Lower lobe of right lung (tissue), 2 donors: ENCODE measurements around the gene DTNBP1. TPM values are rescaled to one million over a fixed set of nuclear protein-coding genes. Genes with fewer than 3 reads are reported as not detected.

Experiments
- ATAC-seq, 2 donors: fragments of 200-7000 bp; cut with Tn5 transposase; one replicate each; pipeline ENCODE4 v1.9.1; 2020 to 2022; ENCODE audit warnings: mild to moderate bottlenecking in 2 of 2, moderate library complexity in 2 of 2
- DNase-seq: peaks from one replicate; pipeline ENCODE4 v3.0.0-alpha.2; 2020
- H3K27ac ChIP-seq: fragments of 200-600 bp; one replicate; pipeline ENCODE4 v1.8.0; 2022
- H3K27me3 ChIP-seq: fragments of 200-600 bp; one replicate; pipeline ENCODE4 v1.8.0; 2022; ENCODE audit warnings: low read depth
- H3K36me3 ChIP-seq: fragments of 200-600 bp; one replicate; pipeline ENCODE4 v1.8.0; 2022; ENCODE audit warnings: mild to moderate bottlenecking
- H3K4me1 ChIP-seq: fragments of 200-600 bp; one replicate; pipeline ENCODE4 v1.8.0; 2022
- H3K4me3 ChIP-seq: fragments of 200-600 bp; one replicate; pipeline ENCODE4 v1.8.0; 2022; ENCODE audit warnings: mild to moderate bottlenecking
- H3K9me3 ChIP-seq: fragments of 200-600 bp; one replicate; pipeline ENCODE4 v1.8.0; 2022
- CTCF ChIP-seq: fragments of 200-600 bp; IDR thresholded peaks from one replicate; pipeline ENCODE4 v1.8.0; 2022; ENCODE audit warnings: antibody characterized with exemption, mild to moderate bottlenecking
- intact Hi-C: fragments of 100-400 bp; cut with DNase I; formaldehyde crosslinking; loops from one replicate; pipeline ENCODE4 v1.11.0; 2022
- total RNA-seq: library from RNA; stranded (reverse); fragmentation: NEBNext Ultra II Directional; extraction: Animal tissue kit (Norgen Biotek cat#: 25700); gene quantifications from one replicate; pipeline ENCODE4 v1.2.1, GENCODE V29; 2021
- donor health status: DM: no; HTN: yes; CAD: no; lungs with severe emphysema.

Gene DTNBP1
- total RNA-seq, 1 donor from 2014 or later, result 25.9 TPM

- peaks cover 10% of the 10 kb centered on the region for H3K4me1 ChIP-seq
- no peak for DNase-seq
- H3K36me3 ChIP-seq, result no peaks in the 10 kb centered on the region
- H3K27ac ChIP-seq, result no peak overlapping the region
- no peaks in the 10 kb centered on the region for H3K27me3 ChIP-seq
- intact Hi-C loops, result no loop called here
- TF ChIP-seq CTCF, result no peak
- H3K9me3 ChIP-seq, result no peaks in the 10 kb centered on the region
- no peak overlapping the region for H3K4me3 ChIP-seq
- ATAC-seq, result no peak
Measured at GRCh38 chr6:15604843-15605242, 58.0 kb downstream of the DTNBP1 start.

- no peak overlapping the region for H3K27ac ChIP-seq
- no peaks in the 10 kb centered on the region for H3K9me3 ChIP-seq
- H3K4me3 ChIP-seq, result no peak overlapping the region
- no peak for TF ChIP-seq CTCF
- intact Hi-C loops, result no loop called here
- DNase-seq, result no peak
- H3K36me3 ChIP-seq, result no peaks in the 10 kb centered on the region
- no peak for ATAC-seq
- H3K27me3 ChIP-seq, result no peaks in the 10 kb centered on the region
- H3K4me1 ChIP-seq, result no peaks in the 10 kb centered on the region
Measured at GRCh38 chr6:15602154-15602553, 60.7 kb downstream of the DTNBP1 start.

GRCh38 chr6:15598273-15598798 is 64.5 kb downstream of the DTNBP1 start:
- DNase-seq (no peak), ATAC-seq (no peak)
- no peaks in the 10 kb centered on the region for H3K36me3 ChIP-seq
- peaks cover 35% of the 10 kb centered on the region for H3K4me1 ChIP-seq
- no peak overlapping the region for H3K27ac ChIP-seq
- no peak overlapping the region for H3K4me3 ChIP-seq
- no peaks in the 10 kb centered on the region for H3K27me3 ChIP-seq
- intact Hi-C loops, result no loop called here
- no peak for TF ChIP-seq CTCF
- H3K9me3 ChIP-seq, result no peaks in the 10 kb centered on the region

- Histone ChIP-seq H3K36me3 (no peaks in the 10 kb centered on the region), H3K27ac (no peak overlapping the region), H3K4me1 (peaks cover 35% of the 10 kb centered on the region), H3K27me3 (no peaks in the 10 kb centered on the region), H3K4me3 (no peak overlapping the region), H3K9me3 (no peaks in the 10 kb centered on the region)
- intact Hi-C loops, result no loop called here
- DNase-seq, result no peak
- peak in 1 of 2 donors; percentile 11 for ATAC-seq
- no peak for TF ChIP-seq CTCF
Measured at GRCh38 chr6:15596186-15596896, 66.5 kb downstream of the DTNBP1 start.

- peak; percentile 94 for ATAC-seq
- Histone ChIP-seq H3K27ac (peak overlapping the region; percentile 2), H3K36me3 (no peaks in the 10 kb centered on the region), H3K4me1 (peaks cover 35% of the 10 kb centered on the region), H3K27me3 (no peaks in the 10 kb centered on the region), H3K9me3 (no peaks in the 10 kb centered on the region), H3K4me3 (no peak overlapping the region)
- no peak for TF ChIP-seq CTCF
- intact Hi-C loops, result no loop called here
- peak; percentile 52 for DNase-seq
Measured at GRCh38 chr6:15595461-15596173, 67.2 kb downstream of the DTNBP1 start.
